K562 (cell line): ENCODE measurements around the gene NEK1. TPM values are rescaled to one million over a fixed set of nuclear protein-coding genes. Genes with fewer than 3 reads are reported as not detected.
A peak's percentile ranks its signal among the peaks of the same experiment; 100 is the strongest.

ENCODE experiments used
- C11orf30 ChIP-seq: fragments of 450-650 bp; IDR thresholded peaks from 2 replicates; pipeline ENCODE4 v1.6.1; 2016; ENCODE audit warnings: low read depth, mild to moderate bottlenecking
- CBX3 ChIP-seq, 2 experiments: IDR thresholded peaks; 1 replicate in 1 of 2; 2 replicates in 1 of 2; pipeline ENCODE4 v1.6.1; 2012; ENCODE audit warnings: inconsistent platforms in 2 of 2, low read length in 2 of 2, borderline replicate concordance in 1 of 2, control low read depth in 1 of 2
- DACH1 ChIP-seq: fragments of 450-650 bp; IDR thresholded peaks from 2 replicates; pipeline ENCODE4 v1.6.1; 2018; ENCODE audit not compliant: partially characterized antibody
- HDAC3 ChIP-seq: fragments of 450-650 bp; IDR thresholded peaks from 2 replicates; pipeline ENCODE4 v1.6.1; 2018; ENCODE audit warnings: borderline replicate concordance, mild to moderate bottlenecking, moderate library complexity; ENCODE audit not compliant: partially characterized antibody
- HIVEP1 ChIP-seq: fragments of 250-450 bp; sonication (Bioruptor Pico); IDR thresholded peaks from 2 replicates; pipeline ENCODE4 v1.4.0; 2020; ENCODE audit warnings: mild to moderate bottlenecking
- HNRNPK ChIP-seq: fragments of 200-400 bp; formaldehyde crosslinking; IDR thresholded peaks from one replicate; pipeline ENCODE4 v1.6.1; 2018; ENCODE audit warnings: mild to moderate bottlenecking, low read depth, low read length; ENCODE audit not compliant: poor library complexity, severe bottlenecking
- JUND ChIP-seq, 2 experiments: IDR thresholded peaks; 2 replicates in 1 of 2; 3 replicates in 1 of 2; pipeline ENCODE4 v1.6.1; 2011; ENCODE audit warnings: borderline replicate concordance in 2 of 2, low read depth in 2 of 2, low read length in 2 of 2, improper control_type of control experiment in 1 of 2, missing biosample characterization in 1 of 2, missing genetic modification characterization in 1 of 2, missing genetic modification reagents in 1 of 2
- L3MBTL2 ChIP-seq: fragments of 450-650 bp; IDR thresholded peaks from 2 replicates; pipeline ENCODE4 v1.6.1; 2016; ENCODE audit warnings: mild to moderate bottlenecking, moderate library complexity
- MBD2 ChIP-seq: sonication (generic); IDR thresholded peaks from 2 replicates; pipeline ENCODE4 v1.6.1; 2016; ENCODE audit warnings: low read depth, borderline replicate concordance
- NR1H2 ChIP-seq: sonication (generic); formaldehyde crosslinking; IDR thresholded peaks from 2 replicates; pipeline ENCODE4 v1.4.0; 2020; ENCODE audit warnings: mild to moderate bottlenecking, missing genetic modification reagents
- OTX1 ChIP-seq: fragments of 450-650 bp; formaldehyde crosslinking; IDR thresholded peaks from 2 replicates; pipeline ENCODE4 v1.4.0; 2022; ENCODE audit warnings: mild to moderate bottlenecking
- POLR2AphosphoS2 ChIP-seq: IDR thresholded peaks from 2 replicates; pipeline ENCODE4 v1.6.1; 2012; ENCODE audit warnings: low read length, improper control_type of control experiment
- SIRT6 ChIP-seq: IDR thresholded peaks from one replicate; pipeline ENCODE4 v1.6.1; 2012; ENCODE audit warnings: low read depth, mild to moderate bottlenecking, control low read depth, inconsistent platforms, low read length, moderate library complexity
- TAF1 ChIP-seq: IDR thresholded peaks from 2 replicates; pipeline ENCODE4 v1.6.1; 2011; ENCODE audit warnings: mild to moderate bottlenecking, low read length, moderate library complexity; ENCODE audit not compliant: insufficient read depth, control insufficient read depth, severe bottlenecking; ENCODE audit errors: extremely low read depth
- YY1 ChIP-seq, 3 experiments: IDR thresholded peaks; 2 replicates each; pipeline ENCODE4 v1.6.1; 2011; ENCODE audit warnings: low read length in 2 of 3, mild to moderate bottlenecking in 2 of 3, moderate library complexity in 2 of 3, borderline replicate concordance in 1 of 3, control low read depth in 1 of 3, low read depth in 1 of 3; ENCODE audit not compliant: insufficient read depth in 3 of 3, insufficient replicate concordance in 2 of 3, control insufficient read depth in 1 of 3, insufficient read length in 1 of 3; ENCODE audit errors: extremely low read depth in 1 of 3
- ZNF165 ChIP-seq: fragments of 250-450 bp; sonication (Bioruptor Pico); IDR thresholded peaks from 2 replicates; pipeline ENCODE4 v1.4.0; 2020; ENCODE audit warnings: borderline replicate concordance
- ZNF644 ChIP-seq: fragments of 200-800 bp; sonication (Bioruptor generic); IDR thresholded peaks from 2 replicates; pipeline ENCODE4 v1.6.1; 2016; ENCODE audit warnings: low read depth, missing genetic modification characterization, missing compliant biosample characterization
- ZNF785 ChIP-seq: fragments of 250-450 bp; sonication (Bioruptor Pico); IDR thresholded peaks from 2 replicates; pipeline ENCODE4 v1.4.0; 2020; ENCODE audit warnings: mild to moderate bottlenecking
- polyA plus RNA-seq, 8 experiments: library from polyadenylated mRNA; depleted of rRNA in 4 of 8; stranded (reverse) in 5 of 8; unstranded in 3 of 8; fragments of >200 nt; fragmentation: Nextera tagmentation in 2 of 8; fragmentation: Illumina TruSeq in 1 of 8; extraction: Ambion mirVana in 2 of 8; extraction: Trizol in 1 of 8; gene quantifications; 2 replicates each; pipeline versions ENCODE4 v1.2.1 to v1.2.3, GENCODE V29; 2011 to 2014; ENCODE audit warnings: inconsistent platforms in 1 of 8, missing spikeins in 1 of 8
- total RNA-seq, 7 experiments: library from RNA; depleted of rRNA in 6 of 7; stranded (reverse); fragments of >200 nt in 6 of 7; fragmentation: Illumina TruSeq in 2 of 7; extraction: Trizol in 2 of 7; gene quantifications; 2 replicates each; pipeline versions ENCODE4 v1.2.1 to v1.2.3, GENCODE V29; 2011 to 2021; ENCODE audit warnings: low replicate concordance in 1 of 7
- TF ChIP-seq, protein P1 (sequence below): sonication (generic); formaldehyde crosslinking; IDR thresholded peaks from 2 replicates; pipeline ENCODE4 v1.8.0; 2022; ENCODE audit warnings: mild to moderate bottlenecking, missing genetic modification reagents, borderline replicate concordance
- TF ChIP-seq, protein P2 (sequence below): fragments of 250-450 bp; sonication (Bioruptor Pico); IDR thresholded peaks from 2 replicates; pipeline ENCODE4 v1.5.0; 2021

Gene NEK1
- total and polyA plus RNA-seq, 9 of the 15 experiments (the other 6 are each of a cell fraction or from before 2014, with no cell fraction given) = 6.2 to 15.7 (median 10.3) TPM

DNA sequence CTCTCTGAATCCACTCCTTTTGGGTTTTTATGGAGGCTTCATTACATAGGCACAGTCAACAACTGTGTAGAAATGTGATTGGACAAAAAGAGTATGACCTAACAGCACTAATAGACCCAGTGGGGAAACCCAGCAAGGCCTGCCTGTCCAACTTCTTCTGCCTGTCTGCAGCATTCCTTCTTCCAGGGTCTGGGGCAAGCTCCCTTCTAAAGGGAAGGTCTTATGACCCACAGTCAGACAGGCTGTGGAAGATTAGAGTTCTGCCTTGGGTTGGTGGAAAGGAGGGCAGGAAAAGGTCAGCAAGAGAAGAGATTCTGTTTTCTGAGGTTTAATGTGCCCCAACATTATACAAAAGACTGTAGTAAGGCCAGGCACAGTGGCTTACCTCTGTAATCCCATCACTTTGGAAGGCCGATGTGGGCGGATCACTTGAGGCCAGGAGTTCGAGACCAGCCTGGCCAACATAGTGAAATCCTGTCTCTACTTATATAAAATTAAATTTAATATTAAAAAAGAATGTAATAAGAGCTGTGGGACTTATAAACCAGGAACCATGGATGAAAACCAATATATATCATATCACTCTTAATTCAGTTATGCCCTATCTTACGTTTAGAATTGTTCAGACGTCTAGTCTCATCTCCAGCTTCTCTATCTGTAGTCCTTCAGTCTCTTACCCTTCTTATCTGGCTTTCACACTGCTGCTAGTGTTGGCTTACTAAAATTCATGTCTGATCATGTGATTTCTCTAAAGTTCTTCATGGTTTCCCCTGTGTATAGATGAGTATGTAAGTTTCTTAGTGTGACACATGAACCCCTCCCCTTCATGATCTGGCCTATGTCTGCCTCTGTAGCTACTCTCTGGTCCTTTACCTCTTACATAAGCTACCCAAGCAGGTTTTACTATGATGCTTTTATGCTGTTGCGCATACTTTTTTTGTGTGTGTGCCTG is 14.2 kb upstream of the NEK1 start (continued):
- peak; percentile 58; the same call in 1 of the 2 replicates for TF ChIP-seq MBD2
- TF ChIP-seq SIRT6 = no peak
- no peak for TF ChIP-seq TAF1
- TF ChIP-seq HIVEP1 = no peak
- no peak; a peak in 1 of 3 replicates for TF ChIP-seq CBX3 (IDR thresholded peaks at IDR 0.05; ENCODE audit: borderline replicate concordance in 1 of 2, low read length in 2 of 2)
- no peak for TF ChIP-seq ZNF785 (CRISPR knock-in tag)
- no peak for TF ChIP-seq DACH1
- peak; percentile 73 for TF ChIP-seq C11orf30
- TF ChIP-seq NR1H2 (CRISPR knock-in tag) = no peak
- TF ChIP-seq L3MBTL2 = no peak
- TF ChIP-seq JUND (IDR thresholded peaks at IDR 0.05; ENCODE audit: borderline replicate concordance, low read depth, low read length) = peak; percentile 74; the same call in 1 of the 2 replicates
- TF ChIP-seq JUND (tag; IDR thresholded peaks at IDR 0.05; ENCODE audit: borderline replicate concordance, low read depth, low read length) = peak; percentile 52; the same call in 2 of the 3 replicates
- TF ChIP-seq HNRNPK = no peak
- TF ChIP-seq ZNF644 = no peak; the same call in 1 of the 2 replicates
- no peak for TF ChIP-seq POLR2AphosphoS2
- TF ChIP-seq YY1 (IDR thresholded peaks at IDR 0.05; ENCODE audit: borderline replicate concordance in 1 of 3, control insufficient read depth in 1 of 3, extremely low read depth in 1 of 3, insufficient read depth in 3 of 3, insufficient read length in 1 of 3, insufficient replicate concordance in 2 of 3, low read depth in 1 of 3, low read length in 2 of 3) = no peak
- no peak for TF ChIP-seq OTX1 (CRISPR knock-in tag)
- TF ChIP-seq HDAC3 = peak; percentile 88
- TF ChIP-seq, protein P1, sequence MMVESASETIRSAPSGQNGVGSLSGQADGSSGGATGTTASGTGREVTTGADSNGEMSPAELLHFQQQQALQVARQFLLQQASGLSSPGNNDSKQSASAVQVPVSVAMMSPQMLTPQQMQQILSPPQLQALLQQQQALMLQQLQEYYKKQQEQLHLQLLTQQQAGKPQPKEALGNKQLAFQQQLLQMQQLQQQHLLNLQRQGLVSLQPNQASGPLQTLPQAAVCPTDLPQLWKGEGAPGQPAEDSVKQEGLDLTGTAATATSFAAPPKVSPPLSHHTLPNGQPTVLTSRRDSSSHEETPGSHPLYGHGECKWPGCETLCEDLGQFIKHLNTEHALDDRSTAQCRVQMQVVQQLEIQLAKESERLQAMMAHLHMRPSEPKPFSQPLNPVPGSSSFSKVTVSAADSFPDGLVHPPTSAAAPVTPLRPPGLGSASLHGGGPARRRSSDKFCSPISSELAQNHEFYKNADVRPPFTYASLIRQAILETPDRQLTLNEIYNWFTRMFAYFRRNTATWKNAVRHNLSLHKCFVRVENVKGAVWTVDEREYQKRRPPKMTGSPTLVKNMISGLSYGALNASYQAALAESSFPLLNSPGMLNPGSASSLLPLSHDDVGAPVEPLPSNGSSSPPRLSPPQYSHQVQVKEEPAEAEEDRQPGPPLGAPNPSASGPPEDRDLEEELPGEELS (CRISPR knock-in tag) = no peak
- TF ChIP-seq, protein P2, sequence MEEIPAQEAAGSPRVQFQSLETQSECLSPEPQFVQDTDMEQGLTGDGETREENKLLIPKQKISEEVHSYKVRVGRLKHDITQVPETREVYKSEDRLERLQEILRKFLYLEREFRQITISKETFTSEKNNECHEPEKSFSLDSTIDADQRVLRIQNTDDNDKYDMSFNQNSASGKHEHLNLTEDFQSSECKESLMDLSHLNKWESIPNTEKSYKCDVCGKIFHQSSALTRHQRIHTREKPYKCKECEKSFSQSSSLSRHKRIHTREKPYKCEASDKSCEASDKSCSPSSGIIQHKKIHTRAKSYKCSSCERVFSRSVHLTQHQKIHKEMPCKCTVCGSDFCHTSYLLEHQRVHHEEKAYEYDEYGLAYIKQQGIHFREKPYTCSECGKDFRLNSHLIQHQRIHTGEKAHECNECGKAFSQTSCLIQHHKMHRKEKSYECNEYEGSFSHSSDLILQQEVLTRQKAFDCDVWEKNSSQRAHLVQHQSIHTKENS (CRISPR knock-in tag) = no peak
- TF ChIP-seq ZNF165 (CRISPR knock-in tag) = no peak
